ENCODE results near the gene C9. TPM values are rescaled to one million over a fixed set of nuclear protein-coding genes. Genes with fewer than 3 reads are reported as not detected.

The C9 gene
- total and polyA plus RNA-seq, 8 donors = 0.58 TPM; not detected in 7

GRCh38 chr5:39301406-39301805 is 62.9 kb downstream of the C9 start:
- peaks cover 0 to 10% of the 10 kb centered on the region in 2 donors for H3K4me1 ChIP-seq
- H3K4me3 ChIP-seq = no peak overlapping the region
- DNase-seq = no peak
- no peak for ATAC-seq
- no peak for TF ChIP-seq CTCF (IDR thresholded peaks at IDR 0.05)
- peaks cover 0 to 14% of the 10 kb centered on the region in 2 donors for H3K9me3 ChIP-seq
- H3K27me3 ChIP-seq = no peaks in the 10 kb centered on the region
- intact Hi-C loops (cut with DNase I) = no loop called here
- H3K27ac ChIP-seq = no peak overlapping the region
- no peaks in the 10 kb centered on the region for H3K36me3 ChIP-seq

- no peak for ATAC-seq
- DNase-seq = no peak
- H3K27me3 ChIP-seq = no peaks in the 10 kb centered on the region
- peaks cover 0 to 10% of the 10 kb centered on the region in 2 donors for H3K4me1 ChIP-seq
- intact Hi-C loops (cut with DNase I) = no loop called here
- TF ChIP-seq CTCF (IDR thresholded peaks at IDR 0.05) = no peak
- H3K36me3 ChIP-seq = no peaks in the 10 kb centered on the region
- H3K4me3 ChIP-seq = no peak overlapping the region
- H3K27ac ChIP-seq = no peak overlapping the region
- H3K9me3 ChIP-seq = peaks cover 0 to 14% of the 10 kb centered on the region in 2 donors
These were observed 64.3 kb downstream of the C9 start for GRCh38 chr5:39299962-39300361.

GRCh38 chr5:39294736-39295135 is 69.6 kb downstream of the C9 start:
- intact Hi-C loops (cut with DNase I) = no loop called here
- Histone ChIP-seq H3K36me3 (no peaks in the 10 kb centered on the region), H3K4me3 (no peak overlapping the region), H3K4me1 (no peaks in the 10 kb centered on the region), H3K9me3 (peaks cover 0 to 14% of the 10 kb centered on the region in 2 donors), H3K27me3 (no peaks in the 10 kb centered on the region), H3K27ac (no peak overlapping the region)
- DNase-seq (no peak), ATAC-seq (no peak)
- TF ChIP-seq CTCF (IDR thresholded peaks at IDR 0.05) = no peak

GRCh38 chr5:39284552-39284951 is 79.7 kb downstream of the C9 start:
- Histone ChIP-seq H3K27me3 (no peaks in the 10 kb centered on the region), H3K36me3 (no peaks in the 10 kb centered on the region), H3K4me1 (peaks cover 0 to 13% of the 10 kb centered on the region in 2 donors), H3K9me3 (peaks cover 0 to 2% of the 10 kb centered on the region in 2 donors), H3K4me3 (no peak overlapping the region), H3K27ac (no peak overlapping the region)
- no peak for TF ChIP-seq CTCF (IDR thresholded peaks at IDR 0.05)
- intact Hi-C loops (cut with DNase I) = loop anchor here in 1 of 2 donors (10.0 kb wide), 1 partner anchor 70 kb away; the partner anchor contains the start of gene FYB1
- ATAC-seq (no peak), DNase-seq (no peak)

GRCh38 chr5:39283231-39283818 is 81.0 kb downstream of the C9 start:
- H3K4me3 ChIP-seq = no peak overlapping the region
- peak; percentile 59 to 61 for TF ChIP-seq CTCF (IDR thresholded peaks at IDR 0.05)
- H3K27me3 ChIP-seq = no peaks in the 10 kb centered on the region
- no peak overlapping the region for H3K27ac ChIP-seq
- peaks cover 0 to 2% of the 10 kb centered on the region in 2 donors for H3K9me3 ChIP-seq
- no peaks in the 10 kb centered on the region for H3K36me3 ChIP-seq
- ATAC-seq (peak; percentile 96), DNase-seq (peak in 2 of 4 donors; percentile 20 to 56)
- intact Hi-C loops (cut with DNase I) = loop anchor here in 1 of 2 donors (10.0 kb wide), 1 partner anchor 69 kb away; the partner anchor contains the start of gene FYB1
- peaks cover 0 to 13% of the 10 kb centered on the region in 2 donors for H3K4me1 ChIP-seq

Measured in left lung (tissue), 10 donors.